ENCODE data around the gene RNF19B. TPM values are rescaled to one million over a fixed set of nuclear protein-coding genes. Genes with fewer than 3 reads are reported as not detected.

RNF19B gene
- total RNA-seq, 1 donor from 2014 or later, result 40.0 TPM

GRCh38 chr1:33008051-33008914 lies 43.7 kb upstream of the RNF19B start:
- peaks cover 2 to 15% of the 10 kb centered on the region in 2 donors for H3K4me1 ChIP-seq

DNA sequence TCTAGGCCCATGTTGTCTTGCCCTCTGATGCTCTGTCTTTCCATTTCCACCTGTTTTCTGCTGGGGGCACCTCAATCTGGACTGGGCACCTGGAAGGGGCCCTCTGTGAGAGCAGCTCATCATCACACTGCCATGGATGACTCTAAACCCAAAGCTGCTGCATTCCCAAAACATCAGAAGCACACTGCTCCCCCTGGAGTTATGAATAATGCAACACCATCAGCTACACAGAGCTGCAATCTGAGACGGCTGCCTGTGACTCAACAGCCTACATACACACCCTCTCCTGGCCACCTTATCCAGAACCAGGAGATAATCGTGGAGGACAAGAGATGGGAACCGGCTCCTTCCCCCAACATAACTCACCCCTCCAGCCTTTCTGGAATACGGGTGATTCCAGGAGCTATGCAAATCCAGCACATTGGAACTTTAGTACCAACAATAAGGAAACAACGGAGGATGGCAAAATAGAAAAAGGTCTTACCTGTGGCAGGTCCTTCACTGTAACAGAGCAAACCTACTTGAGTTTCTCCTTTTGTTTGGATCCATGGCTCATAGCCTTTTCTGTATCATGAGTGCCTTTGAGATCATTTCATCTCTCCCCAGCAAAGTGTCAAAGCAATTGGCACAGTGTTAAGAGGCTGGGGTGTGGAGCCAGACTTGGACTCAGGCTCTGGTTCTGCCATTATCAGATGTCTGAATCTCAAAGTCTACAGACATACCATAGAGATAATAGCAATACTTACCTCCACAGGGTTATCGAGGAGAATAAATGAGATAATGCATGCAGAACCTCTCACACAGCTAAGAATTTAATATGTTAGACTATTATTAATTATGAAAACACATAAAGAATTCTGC lies 42.8 kb upstream of the RNF19B start:
- Histone ChIP-seq H3K4me1 (peaks cover under 1 to 12% of the 10 kb centered on the region in 2 donors), H3K27me3 (no peaks in the 10 kb centered on the region), H3K27ac (no peak overlapping the region), H3K36me3 (peaks cover 6 to 14% of the 10 kb centered on the region in 2 donors), H3K9me3 (no peaks in the 10 kb centered on the region), H3K4me3 (no peak overlapping the region)
- DNase-seq (ENCODE audit: low spot score in 2 of 2), result peak in 1 of 2 donors; percentile 77
- intact Hi-C loops (cut with DNase I), result loop anchor here (1.0 to 2.0 kb wide), 2 partner anchors 43 to 74 kb away; partner anchors contain the start of gene RNF19B
- peak; percentile 21 to 53 (median 46) for TF ChIP-seq CTCF (IDR thresholded peaks at IDR 0.05)

More at GRCh38 chr1:33008051-33008914, 43.7 kb upstream of the RNF19B start:
- H3K9me3 ChIP-seq, result no peaks in the 10 kb centered on the region
- no peaks in the 10 kb centered on the region for H3K27me3 ChIP-seq
- TF ChIP-seq CTCF (IDR thresholded peaks at IDR 0.05), result no peak
- DNase-seq (ENCODE audit: low spot score in 2 of 2), result no peak
- no peak overlapping the region for H3K27ac ChIP-seq
- H3K4me3 ChIP-seq, result no peak overlapping the region
- peaks cover 14 to 22% of the 10 kb centered on the region in 2 donors for H3K36me3 ChIP-seq
- intact Hi-C loops (cut with DNase I), result no loop called here

GRCh38 chr1:33005838-33006421 lies 41.3 kb upstream of the RNF19B start:
- Histone ChIP-seq H3K9me3 (no peaks in the 10 kb centered on the region), H3K36me3 (peaks cover 5 to 13% of the 10 kb centered on the region in 2 donors), H3K4me3 (no peak overlapping the region), H3K4me1 (peaks cover 0 to 2% of the 10 kb centered on the region in 2 donors), H3K27me3 (no peaks in the 10 kb centered on the region), H3K27ac (no peak overlapping the region)
- no peak for DNase-seq (ENCODE audit: low spot score in 2 of 2)
- intact Hi-C loops (cut with DNase I), result loop anchor here (2.0 kb wide), 1 partner anchor 41 kb away; the partner anchor contains the start of gene RNF19B
- TF ChIP-seq CTCF (IDR thresholded peaks at IDR 0.05), result no peak

- DNase-seq (ENCODE audit: low spot score in 2 of 2), result no peak
- Histone ChIP-seq H3K4me1 (no peaks in the 10 kb centered on the region), H3K9me3 (no peaks in the 10 kb centered on the region), H3K27me3 (no peaks in the 10 kb centered on the region), H3K36me3 (peaks cover 5 to 13% of the 10 kb centered on the region in 2 donors), H3K27ac (no peak overlapping the region), H3K4me3 (no peak overlapping the region)
- intact Hi-C loops (cut with DNase I), result no loop called here
- TF ChIP-seq CTCF (IDR thresholded peaks at IDR 0.05), result no peak
These were observed 40.7 kb upstream of the RNF19B start for GRCh38 chr1:33005117-33005837.

DNA sequence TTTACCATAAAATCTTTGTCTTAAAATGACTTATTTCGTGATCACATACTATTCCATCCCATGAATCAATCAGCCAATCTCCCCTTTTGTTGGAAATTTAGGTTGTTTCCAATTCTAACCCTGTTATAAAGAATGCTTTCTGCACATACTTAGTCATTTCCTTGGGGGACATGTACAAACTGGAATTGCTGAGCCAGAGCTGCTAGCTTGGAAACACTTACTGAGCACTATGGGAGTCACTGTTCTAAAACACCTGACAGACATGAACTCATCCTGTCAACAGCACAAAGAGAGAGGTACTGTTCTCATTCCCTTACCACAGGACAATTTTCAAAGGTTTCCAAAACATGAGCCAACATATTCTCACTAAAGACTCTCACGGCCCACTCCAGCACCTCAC lies 40.0 kb upstream of the RNF19B start:
- Histone ChIP-seq H3K9me3 (no peaks in the 10 kb centered on the region), H3K27me3 (no peaks in the 10 kb centered on the region), H3K4me1 (no peaks in the 10 kb centered on the region), H3K36me3 (peaks cover 5 to 13% of the 10 kb centered on the region in 2 donors), H3K4me3 (no peak overlapping the region), H3K27ac (no peak overlapping the region)
- DNase-seq (ENCODE audit: low spot score in 2 of 2), result no peak
- intact Hi-C loops (cut with DNase I), result no loop called here
- no peak for TF ChIP-seq CTCF (IDR thresholded peaks at IDR 0.05)

All from ascending aorta (tissue), 2 donors.